A673 (cell line): ENCODE measurements around the gene TMEM74B.

Experiments used
- EZH2 ChIP-seq: fragments of 200-600 bp; sonication (generic); IDR thresholded peaks from 2 replicates; pipeline ENCODE4 v1.6.1; 2017; ENCODE audit warnings: borderline replicate concordance, low read depth, mild to moderate bottlenecking, mixed read lengths, antibody characterized with exemption, low read length; ENCODE audit not compliant: poor library complexity, severe bottlenecking
- TF ChIP-seq, protein P1 (sequence below): fragments of 300-800, 200-600 bp; sonication (generic); conservative IDR thresholded peaks from 2 replicates; pipeline ENCODE4 v1.5.1; 2017; ENCODE audit warnings: low read depth, mild to moderate bottlenecking, antibody characterized with exemption, low read length, moderate library complexity, mixed read lengths

DNA sequence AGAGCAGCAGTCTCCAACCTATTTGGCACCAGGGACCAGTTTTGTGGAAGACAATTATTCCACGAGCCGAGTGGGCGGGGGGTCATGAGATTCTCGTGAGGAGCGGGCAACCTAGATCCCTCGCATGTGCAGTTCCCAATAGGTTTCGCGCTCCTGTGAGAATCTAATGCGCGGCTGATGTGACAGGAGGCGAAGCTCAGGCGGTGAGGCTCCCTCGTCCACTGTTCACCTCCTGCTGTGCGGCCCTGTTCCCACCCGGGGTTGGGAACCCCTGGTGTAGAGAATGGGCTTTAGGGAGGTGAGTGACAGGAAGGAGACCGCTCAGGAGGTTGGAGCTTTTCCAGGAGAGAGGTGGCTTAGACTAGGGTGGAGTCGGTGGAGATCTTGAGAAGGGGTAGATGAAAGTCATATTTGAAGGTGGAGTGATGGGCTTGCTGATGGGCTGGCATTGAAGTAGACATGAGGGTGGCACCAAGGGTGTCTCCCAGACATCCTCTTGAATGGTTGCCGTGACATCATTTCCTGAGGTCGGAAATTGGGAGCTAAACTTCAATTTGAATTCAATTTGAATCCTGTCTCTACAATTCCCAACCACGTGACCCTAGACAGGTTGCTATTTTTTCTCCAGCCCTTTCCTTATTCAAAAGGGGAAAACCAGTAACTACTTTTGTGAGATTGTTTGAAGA is 39.6 kb upstream of the TMEM74B start:
- TF ChIP-seq, protein P1, sequence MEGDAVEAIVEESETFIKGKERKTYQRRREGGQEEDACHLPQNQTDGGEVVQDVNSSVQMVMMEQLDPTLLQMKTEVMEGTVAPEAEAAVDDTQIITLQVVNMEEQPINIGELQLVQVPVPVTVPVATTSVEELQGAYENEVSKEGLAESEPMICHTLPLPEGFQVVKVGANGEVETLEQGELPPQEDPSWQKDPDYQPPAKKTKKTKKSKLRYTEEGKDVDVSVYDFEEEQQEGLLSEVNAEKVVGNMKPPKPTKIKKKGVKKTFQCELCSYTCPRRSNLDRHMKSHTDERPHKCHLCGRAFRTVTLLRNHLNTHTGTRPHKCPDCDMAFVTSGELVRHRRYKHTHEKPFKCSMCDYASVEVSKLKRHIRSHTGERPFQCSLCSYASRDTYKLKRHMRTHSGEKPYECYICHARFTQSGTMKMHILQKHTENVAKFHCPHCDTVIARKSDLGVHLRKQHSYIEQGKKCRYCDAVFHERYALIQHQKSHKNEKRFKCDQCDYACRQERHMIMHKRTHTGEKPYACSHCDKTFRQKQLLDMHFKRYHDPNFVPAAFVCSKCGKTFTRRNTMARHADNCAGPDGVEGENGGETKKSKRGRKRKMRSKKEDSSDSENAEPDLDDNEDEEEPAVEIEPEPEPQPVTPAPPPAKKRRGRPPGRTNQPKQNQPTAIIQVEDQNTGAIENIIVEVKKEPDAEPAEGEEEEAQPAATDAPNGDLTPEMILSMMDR: no peak
- no peak for TF ChIP-seq EZH2
